ENCODE results near the gene KDF1. TPM values are rescaled to one million over a fixed set of nuclear protein-coding genes. Genes with fewer than 3 reads are reported as not detected.

KDF1 gene
- total and polyA plus RNA-seq, 2 of the 13 experiments (the other 11 are each of a cell fraction or from before 2014, with no cell fraction given) = 1.9 to 4.9 TPM

- Histone ChIP-seq H3K9ac (ENCODE audit: insufficient read depth, low read depth, low read length) (peak within 1 kb of the TSS; percentile 90), H3K27ac (ENCODE audit: extremely low read length, insufficient read depth, low read length) (peak within 1 kb of the TSS; percentile 89), H3K79me2 (ENCODE audit: insufficient read depth, low read length) (peaks cover 39% of the 10 kb centered on the region), H4K20me1 (ENCODE audit: insufficient read depth, low read length) (no peaks in the 10 kb centered on the region), H3K9me3 (ENCODE audit: low read length) (no peaks in the 10 kb centered on the region), H2AFZ (ENCODE audit: low read length) (peak within 1 kb of the TSS; percentile 28), H3K4me3 (replicated peaks in 1 of 3; ENCODE audit: insufficient read depth in 1 of 3, low read depth in 2 of 3, low read length in 3 of 3) (peak within 1 kb of the TSS; percentile 76 to 94 (median 89)), H3K4me1 (ENCODE audit: insufficient read depth, low read length) (peaks cover 47% of the 10 kb centered on the region), H3K4me2 (ENCODE audit: low read depth, low read length) (peak within 1 kb of the TSS; percentile 85), H3K27me3 (ENCODE audit: control insufficient read depth in 1 of 2, insufficient read depth in 2 of 2, low read length in 2 of 2) (no peaks in the 10 kb centered on the region; a peak in 1 of 5 replicates), H3K36me3 (replicated peaks in 1 of 2; ENCODE audit: control insufficient read depth in 1 of 2, insufficient read depth in 2 of 2, low read length in 2 of 2) (peaks cover 7 to 18% of the 10 kb centered on the region in 2 experiments; a peak in 3 of 5 replicates)
- ChIA-PET CTCF (ENCODE audit: low intra/inter-chr PET ratio, low total read pairs) (no interaction called here), POLR2A (interaction anchor here (0.8 to 6.8 kb wide), 23 partner anchors 9 to 208 kb away, joined by 3 to 152 read pairs (median 8); partner anchors contain the start of genes GPN2, KDF1, NR0B2 and NUDC)
- ATAC-seq (peak; percentile 89), DNase-seq (ENCODE audit: low spot score) (peak; percentile 88), FAIRE-seq (peak; percentile 48)
- 2% methylated on average over 18 of the region's 50 CpGs for WGBS (ENCODE audit: low lambda C conversion rate)
- in situ Hi-C loops (cut with HindIII; ENCODE audit: extremely low pct_ligation_motif_present, low pct_unique_long_range_greater_than_20kb) = no loop called here
- BruUV-seq (replicated peaks) = TSS peak; percentile 85
- intact Hi-C loops (cut with micrococcal nuclease; ENCODE audit: unreplicated experiment) = loop anchor here (5.0 kb wide), 1 partner anchor 37 kb away; no protein-coding TSS in a partner anchor
- TF ChIP-seq KLF12 (CRISPR knock-in tag; IDR thresholded peaks at IDR 0.05; ENCODE audit: borderline replicate concordance) = no peak
- TF ChIP-seq KDM3A (CRISPR knock-in tag; IDR thresholded peaks at IDR 0.05; ENCODE audit: low read depth) = no peak
- peak; percentile 12; the same call in 1 of the 2 replicates for TF ChIP-seq ZBTB7B (CRISPR knock-in tag; IDR thresholded peaks at IDR 0.05)
- no peak; the same call in 1 of the 2 replicates for TF ChIP-seq MTF1 (CRISPR knock-in tag; IDR thresholded peaks at IDR 0.05)
- TF ChIP-seq JUN (CRISPR knock-in tag; IDR thresholded peaks at IDR 0.05) = no peak
- TF ChIP-seq ZNF503 (CRISPR knock-in tag; IDR thresholded peaks at IDR 0.05) = no peak; the same call in 1 of the 2 replicates
- TF ChIP-seq MBNL3 (CRISPR knock-in tag; conservative IDR thresholded peaks at IDR 0.05) = no peak
- TF ChIP-seq ZNF598 (CRISPR knock-in tag; IDR thresholded peaks at IDR 0.05; ENCODE audit: borderline replicate concordance) = no peak
- 0 out of 2 replicates have a peak, but pooled peaks have one; percentile 68 for TF ChIP-seq KLF13 (CRISPR knock-in tag; IDR thresholded peaks at IDR 0.05)
- no peak for TF ChIP-seq ZBTB38 (CRISPR knock-in tag; IDR thresholded peaks at IDR 0.05)
- TF ChIP-seq KDM2A (CRISPR knock-in tag; IDR thresholded peaks at IDR 0.05; ENCODE audit: borderline replicate concordance, low read depth) = peak; percentile 94
- no peak for TF ChIP-seq SKI (IDR thresholded peaks at IDR 0.05; ENCODE audit: partially characterized antibody)
- TF ChIP-seq ZNF432 (CRISPR knock-in tag; IDR thresholded peaks at IDR 0.05; ENCODE audit: borderline replicate concordance) = no peak
- TF ChIP-seq ZNF512B (CRISPR knock-in tag; IDR thresholded peaks at IDR 0.05; ENCODE audit: borderline replicate concordance) = no peak
- TF ChIP-seq KLF6 (CRISPR knock-in tag; IDR thresholded peaks at IDR 0.05) = peak; percentile 55; the same call in 1 of the 2 replicates
- peak; percentile 71; the same call in 1 of the 2 replicates for TF ChIP-seq SMAD3 (CRISPR knock-in tag; IDR thresholded peaks at IDR 0.05)
Measured at GRCh38 chr1:26900001-26900814, 60.1 kb downstream of the KDF1 start, which contains the start of gene GPATCH3. Gene GPATCH3 (minus strand): TSS chr1:26900467. CDS start chr1:26900442, 25 bp downstream.
